ENCODE results near the gene MRPL3. TPM values are rescaled to one million over a fixed set of nuclear protein-coding genes. Genes with fewer than 3 reads are reported as not detected.

MRPL3 gene
- total RNA-seq, 1 experiment from 2014 or later = 162 TPM

DNA sequence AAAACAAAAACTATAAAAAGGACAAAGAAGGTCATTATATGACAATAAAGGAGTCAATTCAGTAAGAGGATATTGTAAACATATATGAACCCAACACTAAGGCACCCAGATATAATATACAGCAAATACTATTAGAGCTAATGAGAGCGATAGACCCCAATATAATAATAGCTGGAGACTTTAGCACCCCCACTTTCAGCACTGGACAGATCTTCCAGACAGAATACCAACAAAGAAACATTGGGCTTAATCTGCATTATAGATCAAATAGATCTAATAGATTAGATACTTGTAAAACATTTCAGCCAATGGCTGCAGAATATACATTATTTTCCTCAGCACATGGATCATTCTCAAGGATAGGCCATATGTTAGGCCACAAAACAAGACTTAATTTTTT lies 67.8 kb downstream of the MRPL3 start (continued):
- TF ChIP-seq, protein P1, sequence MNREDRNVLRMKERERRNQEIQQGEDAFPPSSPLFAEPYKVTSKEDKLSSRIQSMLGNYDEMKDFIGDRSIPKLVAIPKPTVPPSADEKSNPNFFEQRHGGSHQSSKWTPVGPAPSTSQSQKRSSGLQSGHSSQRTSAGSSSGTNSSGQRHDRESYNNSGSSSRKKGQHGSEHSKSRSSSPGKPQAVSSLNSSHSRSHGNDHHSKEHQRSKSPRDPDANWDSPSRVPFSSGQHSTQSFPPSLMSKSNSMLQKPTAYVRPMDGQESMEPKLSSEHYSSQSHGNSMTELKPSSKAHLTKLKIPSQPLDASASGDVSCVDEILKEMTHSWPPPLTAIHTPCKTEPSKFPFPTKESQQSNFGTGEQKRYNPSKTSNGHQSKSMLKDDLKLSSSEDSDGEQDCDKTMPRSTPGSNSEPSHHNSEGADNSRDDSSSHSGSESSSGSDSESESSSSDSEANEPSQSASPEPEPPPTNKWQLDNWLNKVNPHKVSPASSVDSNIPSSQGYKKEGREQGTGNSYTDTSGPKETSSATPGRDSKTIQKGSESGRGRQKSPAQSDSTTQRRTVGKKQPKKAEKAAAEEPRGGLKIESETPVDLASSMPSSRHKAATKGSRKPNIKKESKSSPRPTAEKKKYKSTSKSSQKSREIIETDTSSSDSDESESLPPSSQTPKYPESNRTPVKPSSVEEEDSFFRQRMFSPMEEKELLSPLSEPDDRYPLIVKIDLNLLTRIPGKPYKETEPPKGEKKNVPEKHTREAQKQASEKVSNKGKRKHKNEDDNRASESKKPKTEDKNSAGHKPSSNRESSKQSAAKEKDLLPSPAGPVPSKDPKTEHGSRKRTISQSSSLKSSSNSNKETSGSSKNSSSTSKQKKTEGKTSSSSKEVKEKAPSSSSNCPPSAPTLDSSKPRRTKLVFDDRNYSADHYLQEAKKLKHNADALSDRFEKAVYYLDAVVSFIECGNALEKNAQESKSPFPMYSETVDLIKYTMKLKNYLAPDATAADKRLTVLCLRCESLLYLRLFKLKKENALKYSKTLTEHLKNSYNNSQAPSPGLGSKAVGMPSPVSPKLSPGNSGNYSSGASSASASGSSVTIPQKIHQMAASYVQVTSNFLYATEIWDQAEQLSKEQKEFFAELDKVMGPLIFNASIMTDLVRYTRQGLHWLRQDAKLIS (CRISPR knock-in tag; IDR thresholded peaks at IDR 0.05; ENCODE audit: borderline replicate concordance) = no peak
- no peak for TF ChIP-seq ZBTB21 (CRISPR knock-in tag; IDR thresholded peaks at IDR 0.05; ENCODE audit: borderline replicate concordance)
- TF ChIP-seq, protein P2, sequence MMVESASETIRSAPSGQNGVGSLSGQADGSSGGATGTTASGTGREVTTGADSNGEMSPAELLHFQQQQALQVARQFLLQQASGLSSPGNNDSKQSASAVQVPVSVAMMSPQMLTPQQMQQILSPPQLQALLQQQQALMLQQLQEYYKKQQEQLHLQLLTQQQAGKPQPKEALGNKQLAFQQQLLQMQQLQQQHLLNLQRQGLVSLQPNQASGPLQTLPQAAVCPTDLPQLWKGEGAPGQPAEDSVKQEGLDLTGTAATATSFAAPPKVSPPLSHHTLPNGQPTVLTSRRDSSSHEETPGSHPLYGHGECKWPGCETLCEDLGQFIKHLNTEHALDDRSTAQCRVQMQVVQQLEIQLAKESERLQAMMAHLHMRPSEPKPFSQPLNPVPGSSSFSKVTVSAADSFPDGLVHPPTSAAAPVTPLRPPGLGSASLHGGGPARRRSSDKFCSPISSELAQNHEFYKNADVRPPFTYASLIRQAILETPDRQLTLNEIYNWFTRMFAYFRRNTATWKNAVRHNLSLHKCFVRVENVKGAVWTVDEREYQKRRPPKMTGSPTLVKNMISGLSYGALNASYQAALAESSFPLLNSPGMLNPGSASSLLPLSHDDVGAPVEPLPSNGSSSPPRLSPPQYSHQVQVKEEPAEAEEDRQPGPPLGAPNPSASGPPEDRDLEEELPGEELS (CRISPR knock-in tag; IDR thresholded peaks at IDR 0.05) = no peak
- TF ChIP-seq FOXK1 (CRISPR knock-in tag; IDR thresholded peaks at IDR 0.05) = no peak
- TF ChIP-seq NFATC4 (CRISPR knock-in tag; IDR thresholded peaks at IDR 0.05) = no peak

DNA sequence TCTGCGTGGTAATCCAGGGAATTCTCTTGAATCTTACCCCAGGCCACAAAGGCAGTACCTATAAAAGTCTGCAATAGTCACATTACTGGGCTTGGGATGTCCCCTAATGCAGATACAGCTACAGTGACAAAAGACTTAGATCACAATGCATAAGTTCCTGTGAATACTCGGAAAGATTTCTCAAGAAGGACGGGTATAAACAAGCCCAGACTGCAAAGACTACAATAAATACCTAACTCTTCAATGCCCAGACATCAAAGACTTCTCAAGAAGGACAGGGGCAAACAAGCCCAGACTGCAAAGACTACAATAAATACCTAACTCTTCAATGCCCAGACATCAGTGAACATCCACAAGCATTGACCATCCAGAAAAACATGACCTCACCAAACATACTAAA lies 70.3 kb downstream of the MRPL3 start:
- H3K9me3 Mint-ChIP-seq = no peaks in the 10 kb centered on the region
- H3K4me3 Mint-ChIP-seq = no peak overlapping the region
- no peak for TF ChIP-seq ZNF219 (CRISPR knock-in tag; IDR thresholded peaks at IDR 0.05; ENCODE audit: borderline replicate concordance)
- TF ChIP-seq, protein P3, sequence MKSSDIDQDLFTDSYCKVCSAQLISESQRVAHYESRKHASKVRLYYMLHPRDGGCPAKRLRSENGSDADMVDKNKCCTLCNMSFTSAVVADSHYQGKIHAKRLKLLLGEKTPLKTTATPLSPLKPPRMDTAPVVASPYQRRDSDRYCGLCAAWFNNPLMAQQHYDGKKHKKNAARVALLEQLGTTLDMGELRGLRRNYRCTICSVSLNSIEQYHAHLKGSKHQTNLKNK (CRISPR knock-in tag; IDR thresholded peaks at IDR 0.05) = no peak
- TF ChIP-seq CREM (CRISPR knock-in tag; IDR thresholded peaks at IDR 0.05) = no peak
- TF ChIP-seq, protein P4, sequence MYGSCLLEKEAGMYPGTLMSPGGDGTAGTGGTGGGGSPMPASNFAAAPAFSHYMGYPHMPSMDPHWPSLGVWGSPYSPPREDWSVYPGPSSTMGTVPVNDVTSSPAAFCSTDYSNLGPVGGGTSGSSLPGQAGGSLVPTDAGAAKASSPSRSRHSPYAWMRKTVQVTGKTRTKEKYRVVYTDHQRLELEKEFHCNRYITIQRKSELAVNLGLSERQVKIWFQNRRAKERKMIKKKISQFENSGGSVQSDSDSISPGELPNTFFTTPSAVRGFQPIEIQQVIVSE (CRISPR knock-in tag; IDR thresholded peaks at IDR 0.05; ENCODE audit: borderline replicate concordance) = no peak
- no peak for TF ChIP-seq ZNF138 (CRISPR knock-in tag; conservative IDR thresholded peaks at IDR 0.05)
- TF ChIP-seq MXD4 (CRISPR knock-in tag; IDR thresholded peaks at IDR 0.05; ENCODE audit: borderline replicate concordance) = no peak
- no peak for TF ChIP-seq JUN (CRISPR knock-in tag; IDR thresholded peaks at IDR 0.05)
- TF ChIP-seq FOXP1 (CRISPR knock-in tag; IDR thresholded peaks at IDR 0.05; ENCODE audit: borderline replicate concordance) = no peak
- no peak for TF ChIP-seq ZNF317 (CRISPR knock-in tag; IDR thresholded peaks at IDR 0.05; ENCODE audit: borderline replicate concordance, low read depth)
- no peak for TF ChIP-seq RORB (CRISPR knock-in tag; IDR thresholded peaks at IDR 0.05)
- TF ChIP-seq ZNF232 (CRISPR knock-in tag; IDR thresholded peaks at IDR 0.05) = no peak
- TF ChIP-seq NFYB (CRISPR knock-in tag; conservative IDR thresholded peaks at IDR 0.05; ENCODE audit: low read depth) = no peak
- TF ChIP-seq, protein P5, sequence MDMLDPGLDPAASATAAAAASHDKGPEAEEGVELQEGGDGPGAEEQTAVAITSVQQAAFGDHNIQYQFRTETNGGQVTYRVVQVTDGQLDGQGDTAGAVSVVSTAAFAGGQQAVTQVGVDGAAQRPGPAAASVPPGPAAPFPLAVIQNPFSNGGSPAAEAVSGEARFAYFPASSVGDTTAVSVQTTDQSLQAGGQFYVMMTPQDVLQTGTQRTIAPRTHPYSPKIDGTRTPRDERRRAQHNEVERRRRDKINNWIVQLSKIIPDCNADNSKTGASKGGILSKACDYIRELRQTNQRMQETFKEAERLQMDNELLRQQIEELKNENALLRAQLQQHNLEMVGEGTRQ (CRISPR knock-in tag; IDR thresholded peaks at IDR 0.05) = no peak
- TF ChIP-seq, protein P6, sequence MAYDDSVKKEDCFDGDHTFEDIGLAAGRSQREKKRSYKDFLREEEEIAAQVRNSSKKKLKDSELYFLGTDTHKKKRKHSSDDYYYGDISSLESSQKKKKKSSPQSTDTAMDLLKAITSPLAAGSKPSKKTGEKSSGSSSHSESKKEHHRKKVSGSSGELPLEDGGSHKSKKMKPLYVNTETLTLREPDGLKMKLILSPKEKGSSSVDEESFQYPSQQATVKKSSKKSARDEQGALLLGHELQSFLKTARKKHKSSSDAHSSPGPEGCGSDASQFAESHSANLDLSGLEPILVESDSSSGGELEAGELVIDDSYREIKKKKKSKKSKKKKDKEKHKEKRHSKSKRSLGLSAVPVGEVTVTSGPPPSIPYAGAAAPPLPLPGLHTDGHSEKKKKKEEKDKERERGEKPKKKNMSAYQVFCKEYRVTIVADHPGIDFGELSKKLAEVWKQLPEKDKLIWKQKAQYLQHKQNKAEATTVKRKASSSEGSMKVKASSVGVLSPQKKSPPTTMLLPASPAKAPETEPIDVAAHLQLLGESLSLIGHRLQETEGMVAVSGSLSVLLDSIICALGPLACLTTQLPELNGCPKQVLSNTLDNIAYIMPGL (CRISPR knock-in tag; IDR thresholded peaks at IDR 0.05) = no peak
- no peak for TF ChIP-seq JAZF1 (CRISPR knock-in tag; IDR thresholded peaks at IDR 0.05)
- peaks cover 4% of the 10 kb centered on the region for H3K4me1 Mint-ChIP-seq
- POLR2A ChIA-PET = no interaction called here
- DNase-seq (ENCODE audit: low spot score) (no peak), ATAC-seq (no peak)
- CTCF ChIA-PET = interaction anchor here (0.5 kb wide), 1 partner anchor 51 kb away, joined by 3 read pairs; the partner anchor contains the start of gene NUDT16
- no peaks in the 10 kb centered on the region for H3K36me3 Mint-ChIP-seq
- H3K27me3 Mint-ChIP-seq (ENCODE audit: low read depth) = no peaks in the 10 kb centered on the region; the same call in 1 of the 2 replicates
- H3K27ac Mint-ChIP-seq = no peak overlapping the region

All from WTC11 (cell line).